Right atrium auricular region (tissue), 2 donors: ENCODE data around the gene SLC46A2. TPM values are rescaled to one million over a fixed set of nuclear protein-coding genes. Genes with fewer than 3 reads are reported as not detected.

ENCODE experiments used
- DNase-seq: peaks from one replicate; pipeline ENCODE4 v3.0.0-alpha.2; 2019; ENCODE audit warnings: low spot score
- H3K27ac ChIP-seq, 2 donors: fragments of 200-600 bp; sonication (generic); 1 replicate in 1 of 2; 2 replicates in 1 of 2; pipeline ENCODE4 v1.5.1; 2016 to 2019
- H3K27me3 ChIP-seq, 2 donors: fragments of 200-600 bp; sonication (generic); one replicate each; pipeline versions ENCODE4 v1.5.1 to v1.6.0; 2017 to 2019
- H3K36me3 ChIP-seq: fragments of 200-600 bp; sonication (generic); one replicate; pipeline ENCODE4 v1.5.1; 2016
- H3K4me1 ChIP-seq, 2 donors: fragments of 200-600 bp; sonication (generic); one replicate each; pipeline versions ENCODE4 v1.5.1 to v1.6.0; 2017 to 2019
- H3K4me3 ChIP-seq, 2 donors: fragments of 200-600 bp; sonication (generic); 1 replicate in 1 of 2; 2 replicates in 1 of 2; pipeline ENCODE4 v1.5.1; 2017 to 2019; ENCODE audit warnings: mild to moderate bottlenecking in 1 of 2, moderate library complexity in 1 of 2
- H3K9me3 ChIP-seq, 2 donors: fragments of 200-600 bp; sonication (generic); one replicate each; pipeline ENCODE4 v1.5.1; 2019
- CTCF ChIP-seq, 2 donors: fragments of 200-600 bp; sonication (generic); IDR thresholded peaks; one replicate each; pipeline ENCODE4 v1.5.1; 2019; ENCODE audit warnings: antibody characterized with exemption in 2 of 2
- total RNA-seq, 2 donors: library from RNA; depleted of rRNA; stranded (reverse); fragments of >200 nt; gene quantifications; one replicate each; pipeline ENCODE4 v1.1.0, GENCODE V29; 2016

Gene SLC46A2
- total RNA-seq, 2 donors from 2014 or later, result 0.43 TPM; not detected in 1

- H3K4me1 ChIP-seq, result no peaks in the 10 kb centered on the region
- peaks cover 12% of the 10 kb centered on the region for H3K36me3 ChIP-seq
- no peaks in the 10 kb centered on the region for H3K9me3 ChIP-seq
- no peaks in the 10 kb centered on the region for H3K27me3 ChIP-seq
- no peak overlapping the region for H3K27ac ChIP-seq
- H3K4me3 ChIP-seq, result no peak overlapping the region
- TF ChIP-seq CTCF (IDR thresholded peaks at IDR 0.05), result no peak
- DNase-seq, result no peak
These were observed 23.2 kb downstream of the SLC46A2 start for GRCh38 chr9:112867275-112867991.

GRCh38 chr9:112866662-112867274 lies 23.9 kb downstream of the SLC46A2 start:
- peaks cover 12% of the 10 kb centered on the region for H3K36me3 ChIP-seq
- no peak for DNase-seq
- H3K9me3 ChIP-seq, result no peaks in the 10 kb centered on the region
- H3K4me1 ChIP-seq, result peaks cover 0 to 4% of the 10 kb centered on the region in 2 donors
- TF ChIP-seq CTCF (IDR thresholded peaks at IDR 0.05), result no peak
- H3K4me3 ChIP-seq, result no peak overlapping the region
- no peak overlapping the region for H3K27ac ChIP-seq
- no peaks in the 10 kb centered on the region for H3K27me3 ChIP-seq

GRCh38 chr9:112864982-112865381 lies 25.7 kb downstream of the SLC46A2 start:
- Histone ChIP-seq H3K9me3 (no peaks in the 10 kb centered on the region), H3K36me3 (peaks cover 12% of the 10 kb centered on the region), H3K4me3 (no peak overlapping the region), H3K4me1 (peaks cover 0 to 14% of the 10 kb centered on the region in 2 donors), H3K27me3 (no peaks in the 10 kb centered on the region), H3K27ac (no peak overlapping the region)
- DNase-seq, result no peak
- TF ChIP-seq CTCF (IDR thresholded peaks at IDR 0.05), result no peak

GRCh38 chr9:112864403-112864802 lies 26.3 kb downstream of the SLC46A2 start:
- H3K27me3 ChIP-seq, result no peaks in the 10 kb centered on the region
- H3K27ac ChIP-seq, result no peak overlapping the region
- H3K4me3 ChIP-seq, result no peak overlapping the region
- DNase-seq, result no peak
- H3K36me3 ChIP-seq, result peaks cover 12% of the 10 kb centered on the region
- H3K4me1 ChIP-seq, result peaks cover 0 to 14% of the 10 kb centered on the region in 2 donors
- no peaks in the 10 kb centered on the region for H3K9me3 ChIP-seq
- no peak for TF ChIP-seq CTCF (IDR thresholded peaks at IDR 0.05)

GRCh38 chr9:112863746-112864145 lies 26.9 kb downstream of the SLC46A2 start:
- H3K4me3 ChIP-seq, result no peak overlapping the region
- H3K27me3 ChIP-seq, result no peaks in the 10 kb centered on the region
- H3K4me1 ChIP-seq, result peaks cover 0 to 14% of the 10 kb centered on the region in 2 donors
- peak overlapping the region in 1 of 2 donors; percentile 72 for H3K27ac ChIP-seq
- H3K9me3 ChIP-seq, result no peaks in the 10 kb centered on the region
- peaks cover 6% of the 10 kb centered on the region for H3K36me3 ChIP-seq
- DNase-seq, result no peak
- TF ChIP-seq CTCF (IDR thresholded peaks at IDR 0.05), result no peak
